Aorta (tissue), 5 donors: Measurements from ENCODE around the gene GALNTL6. TPM values are rescaled to one million over a fixed set of nuclear protein-coding genes. Genes with fewer than 3 reads are reported as not detected.

ENCODE experiments used
- ATAC-seq: fragments of 200-7000 bp; cut with Tn5 transposase; one replicate; pipeline ENCODE4 v1.9.1; 2022; ENCODE audit warnings: moderate library complexity; ENCODE audit not compliant: low FRiP score
- DNase-seq, 2 donors: peaks; one replicate each; pipeline ENCODE4 v3.0.0-alpha.2; 2020
- H3K27ac ChIP-seq, 2 donors: one replicate each; pipeline ENCODE4 v1.5.1; 2013; ENCODE audit warnings: low read length in 2 of 2, mild to moderate bottlenecking in 2 of 2, moderate library complexity in 2 of 2, control low read depth in 1 of 2, inconsistent platforms in 1 of 2, low read depth in 1 of 2
- H3K27me3 ChIP-seq, 2 donors: one replicate each; pipeline ENCODE4 v1.6.1; 2013; ENCODE audit warnings: control low read depth in 1 of 2, low read length in 1 of 2, mild to moderate bottlenecking in 1 of 2, moderate library complexity in 1 of 2; ENCODE audit not compliant: insufficient read depth in 2 of 2, control insufficient read depth in 1 of 2
- H3K36me3 ChIP-seq, 2 donors: one replicate each; pipeline ENCODE4 v1.6.1; 2013; ENCODE audit warnings: control low read depth in 1 of 2, low read length in 1 of 2, mild to moderate bottlenecking in 1 of 2; ENCODE audit not compliant: insufficient read depth in 2 of 2, control insufficient read depth in 1 of 2
- H3K4me1 ChIP-seq, 2 donors: one replicate each; pipeline ENCODE4 v1.6.1; 2013; ENCODE audit warnings: low read length in 2 of 2, control low read depth in 1 of 2, mild to moderate bottlenecking in 1 of 2, moderate library complexity in 1 of 2; ENCODE audit not compliant: insufficient read depth in 2 of 2, control insufficient read depth in 1 of 2
- H3K4me3 ChIP-seq, 2 donors: one replicate each; pipeline ENCODE4 v1.5.1; 2013; ENCODE audit warnings: low read length in 2 of 2, control low read depth in 1 of 2, mild to moderate bottlenecking in 1 of 2
- H3K9me3 ChIP-seq: one replicate; pipeline ENCODE4 v1.6.1; 2013; ENCODE audit warnings: mild to moderate bottlenecking, low read length; ENCODE audit not compliant: control insufficient read depth
- WGBS, 2 donors: extraction: QIAGEN DNeasy Blood & Tissue Kit; methylation state at CpG; one replicate each; pipeline ENCODE4 v1.1.7; 2013; 5-methylcytosine and 5-hydroxymethylcytosine counted together
- intact Hi-C, 2 donors: fragments of 100-400 bp; cut with DNase I; formaldehyde crosslinking; loops; one replicate each; pipeline versions ENCODE4 v1.14.2 to v1.15.0; 2022
- polyA plus RNA-seq, 2 donors: library from polyadenylated mRNA; stranded (reverse); fragments of 200-250 nt; gene quantifications; one replicate each; pipeline ENCODE4 v1.2.3, GENCODE V29; 2013
- total RNA-seq, 2 donors: library from RNA; stranded (reverse); fragmentation: NEBNext Ultra II Directional; extraction: Animal tissue kit (Norgen Biotek cat#: 25700); gene quantifications; one replicate each; pipeline ENCODE4 v1.2.1, GENCODE V29; 2021
- donor health status: healthy with polysubstance abuse.
- donor health status: Bipolar disorder and iron deficiency.
- donor health status: DM: no; HTN: no; CAD: no.
- donor health status: DM: no; HTN: no; CAD: no.
- donor health status: DM: yes; HTN: yes; CAD: no.

The GALNTL6 gene
- total and polyA plus RNA-seq, 4 donors = 0.39 to 1.6 (median 0.46) TPM; not detected in 1

DNA sequence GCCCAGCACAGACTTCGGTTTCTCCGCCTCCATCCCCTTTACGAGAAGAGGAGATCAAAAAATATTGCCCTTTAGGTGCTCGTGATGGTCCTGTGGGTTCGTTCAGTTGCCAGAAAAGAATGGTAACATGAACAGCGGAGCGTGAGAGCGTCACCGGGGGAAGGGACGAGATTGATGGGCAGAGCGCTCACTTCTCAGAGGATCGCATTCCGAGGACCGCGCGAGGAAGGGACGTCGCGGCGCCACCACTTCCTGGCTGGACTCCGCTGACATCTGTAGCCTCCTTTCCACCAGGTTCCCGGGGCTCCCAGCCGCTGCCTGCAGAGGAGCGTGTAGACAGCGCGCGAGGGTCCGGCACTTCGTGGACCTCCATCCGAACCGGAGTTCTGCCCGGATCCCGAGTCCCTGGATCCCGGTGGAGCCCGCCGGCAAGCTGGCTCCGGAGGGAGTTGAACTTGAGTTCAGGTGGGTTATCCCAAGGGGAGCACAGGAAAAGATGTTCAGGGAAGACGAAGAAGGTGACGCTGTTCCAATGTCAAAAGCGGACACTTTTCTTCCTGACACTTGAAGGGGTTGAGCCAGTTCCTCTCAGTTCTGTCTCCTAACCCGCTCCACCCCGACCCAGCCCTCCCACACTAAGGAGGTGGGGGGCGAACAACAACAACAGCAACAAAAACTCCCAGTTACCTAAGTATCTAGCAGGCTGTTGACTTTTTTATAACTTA is 484 bp downstream of the GALNTL6 start:
- Histone ChIP-seq H3K36me3 (no peaks in the 10 kb centered on the region), H3K27ac (no peak overlapping the region), H3K4me1 (no peaks in the 10 kb centered on the region), H3K9me3 (no peaks in the 10 kb centered on the region), H3K4me3 (peak overlapping the region; percentile 7 to 34), H3K27me3 (no peaks in the 10 kb centered on the region)
- WGBS, 2 donors = 2 to 3% methylated on average over 43 of the region's 43 CpGs
- DNase-seq = peak in 1 of 2 donors; percentile 72
- ATAC-seq = peak; percentile 30
- intact Hi-C loops = no loop called here

DNA sequence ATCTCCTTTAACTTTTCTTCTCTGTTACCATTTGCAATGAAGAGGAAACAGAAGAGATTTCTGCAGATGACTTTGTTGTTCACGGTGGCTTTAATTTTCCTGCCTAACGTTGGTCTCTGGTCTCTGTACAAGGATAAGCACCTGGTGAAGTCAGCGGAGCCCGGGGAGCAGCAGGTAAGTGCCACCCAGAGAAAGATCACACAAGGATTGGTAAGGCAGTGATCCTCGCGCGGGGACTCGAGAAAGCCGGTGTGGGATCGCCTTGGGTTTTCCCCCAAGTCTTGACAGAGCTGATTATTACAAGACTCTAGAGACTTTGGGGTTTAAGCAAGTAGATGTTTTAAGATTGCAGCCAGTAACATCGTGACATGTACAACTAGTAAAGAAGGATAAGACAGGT is 1.3 kb downstream of the GALNTL6 start:
- ATAC-seq (no peak), DNase-seq (no peak)
- no peak overlapping the region for H3K4me3 ChIP-seq
- WGBS, 2 donors = 47 to 50% methylated on average over 11 of the region's 11 CpGs
- H3K36me3 ChIP-seq = no peaks in the 10 kb centered on the region
- no peaks in the 10 kb centered on the region for H3K9me3 ChIP-seq
- no peaks in the 10 kb centered on the region for H3K4me1 ChIP-seq
- H3K27me3 ChIP-seq = no peaks in the 10 kb centered on the region
- intact Hi-C loops = no loop called here
- no peak overlapping the region for H3K27ac ChIP-seq

DNA sequence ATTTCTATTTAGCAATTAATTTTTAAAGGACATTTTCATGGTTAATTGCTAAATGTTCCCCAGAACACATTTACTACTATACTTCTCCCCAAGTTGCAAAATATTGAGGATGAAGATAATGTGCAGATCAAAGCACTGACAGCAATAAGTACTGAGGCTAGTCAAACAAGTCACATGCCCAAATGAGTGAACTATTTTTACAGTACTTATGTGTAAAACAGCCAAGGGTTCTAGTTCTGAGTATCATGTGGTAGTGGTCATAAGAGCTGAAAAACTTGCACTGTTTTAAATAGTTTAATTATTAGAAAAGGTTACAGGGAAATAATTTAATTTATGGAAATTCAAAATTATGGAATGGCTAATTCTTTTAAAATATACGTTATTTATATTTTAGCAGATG is 3.8 kb downstream of the GALNTL6 start:
- no peak for DNase-seq
- ATAC-seq = no peak
- Histone ChIP-seq H3K4me1 (no peaks in the 10 kb centered on the region), H3K36me3 (no peaks in the 10 kb centered on the region), H3K4me3 (no peak overlapping the region), H3K27me3 (no peaks in the 10 kb centered on the region), H3K27ac (no peak overlapping the region), H3K9me3 (no peaks in the 10 kb centered on the region)
- intact Hi-C loops = no loop called here
- 88 to 90% methylated on average over 1 of the region's 1 CpG for WGBS, 2 donors

DNA sequence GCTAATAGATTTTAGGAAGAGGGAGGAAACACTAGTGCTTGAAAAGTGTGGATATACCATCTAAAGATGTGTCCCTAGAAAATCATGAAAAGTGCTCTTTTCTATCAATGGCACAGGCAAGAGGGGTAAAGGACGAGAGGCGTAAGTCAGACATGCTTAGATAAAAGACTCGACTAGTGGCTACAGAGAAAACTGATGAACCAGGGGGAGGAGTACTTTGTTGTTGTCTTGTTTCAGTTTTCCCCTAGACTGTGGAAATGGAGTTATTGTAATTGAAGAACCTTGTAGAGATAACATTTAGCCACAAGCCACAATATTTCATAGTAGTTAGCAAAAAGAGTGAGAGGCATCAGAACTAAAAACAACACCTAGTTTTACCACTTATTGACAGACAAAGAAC is 21.4 kb downstream of the GALNTL6 start:
- DNase-seq = no peak
- H3K36me3 ChIP-seq = no peaks in the 10 kb centered on the region
- no peak overlapping the region for H3K27ac ChIP-seq
- no peaks in the 10 kb centered on the region for H3K27me3 ChIP-seq
- no peak overlapping the region for H3K4me3 ChIP-seq
- H3K4me1 ChIP-seq = no peaks in the 10 kb centered on the region
- WGBS, 2 donors = 40 to 42% methylated on average over 3 of the region's 3 CpGs
- no peaks in the 10 kb centered on the region for H3K9me3 ChIP-seq
- ATAC-seq = no peak
- intact Hi-C loops = no loop called here

DNA sequence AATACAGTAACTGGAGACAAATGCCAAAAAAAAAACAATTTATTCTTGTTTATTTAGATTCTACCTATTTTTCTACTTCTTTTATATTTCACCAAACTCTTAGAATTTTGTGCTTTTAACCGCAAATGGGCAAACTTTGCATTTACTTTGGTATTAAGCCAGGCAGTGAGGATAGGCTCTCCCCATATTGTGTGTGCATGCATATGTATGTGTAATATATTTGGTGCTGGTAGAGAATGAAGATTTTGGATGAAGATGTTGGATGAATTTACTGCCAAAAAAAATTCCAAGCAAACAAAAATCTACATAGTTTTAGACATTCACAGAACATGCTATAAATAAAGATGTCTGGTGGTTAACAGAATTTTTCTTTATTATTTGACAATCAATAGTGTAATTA is 30.3 kb downstream of the GALNTL6 start:
- Histone ChIP-seq H3K27me3 (no peaks in the 10 kb centered on the region), H3K27ac (no peak overlapping the region), H3K4me3 (no peak overlapping the region), H3K4me1 (no peaks in the 10 kb centered on the region), H3K9me3 (no peaks in the 10 kb centered on the region), H3K36me3 (no peaks in the 10 kb centered on the region)
- intact Hi-C loops = no loop called here
- WGBS, 2 donors = 76 to 80% methylated on average over 1 of the region's 1 CpG
- ATAC-seq (no peak), DNase-seq (no peak)

DNA sequence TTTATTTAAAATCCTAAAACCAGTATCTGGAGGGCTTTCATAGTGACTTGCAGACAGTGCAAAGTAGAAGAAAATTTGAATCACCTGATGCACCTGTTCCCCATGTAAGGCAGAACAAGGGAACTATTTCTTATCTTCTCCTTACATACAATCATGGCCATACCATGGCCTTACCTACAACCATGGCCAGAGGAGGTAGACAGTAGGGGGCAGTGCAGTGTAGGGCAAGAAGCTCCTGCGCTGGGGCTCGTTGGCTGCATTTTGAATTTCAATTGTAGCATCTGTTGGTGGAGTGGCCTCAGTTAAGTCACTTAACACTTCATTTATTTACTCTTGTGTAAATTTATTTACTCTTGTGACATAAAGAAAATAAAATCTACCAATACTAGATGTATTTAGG is 33.0 kb downstream of the GALNTL6 start:
- Histone ChIP-seq H3K36me3 (no peaks in the 10 kb centered on the region), H3K27me3 (no peaks in the 10 kb centered on the region), H3K27ac (no peak overlapping the region), H3K4me1 (no peaks in the 10 kb centered on the region), H3K9me3 (no peaks in the 10 kb centered on the region), H3K4me3 (no peak overlapping the region)
- 22 to 30% methylated on average over 2 of the region's 2 CpGs for WGBS, 2 donors
- no peak for DNase-seq
- intact Hi-C loops = no loop called here
- ATAC-seq = no peak

DNA sequence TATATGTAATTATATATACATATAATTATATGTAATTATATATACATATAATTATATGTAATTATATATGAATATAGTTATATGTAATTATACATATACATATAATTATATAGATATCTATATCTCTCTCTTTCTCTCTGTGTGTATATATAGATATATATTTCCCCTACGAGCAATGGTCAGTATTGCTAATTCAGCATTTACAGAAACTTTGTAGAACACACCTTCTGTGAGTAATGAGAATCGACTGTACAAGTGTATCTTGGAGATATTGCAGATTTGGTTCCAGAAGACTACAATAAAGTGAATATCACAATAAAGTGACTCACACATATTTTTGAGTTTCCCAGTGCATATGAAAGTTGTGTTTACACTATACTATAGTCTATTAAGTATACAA is 33.7 kb downstream of the GALNTL6 start:
- H3K9me3 ChIP-seq = no peaks in the 10 kb centered on the region
- H3K36me3 ChIP-seq = no peaks in the 10 kb centered on the region
- no peak overlapping the region for H3K4me3 ChIP-seq
- no peaks in the 10 kb centered on the region for H3K4me1 ChIP-seq
- ATAC-seq (no peak), DNase-seq (no peak)
- no peak overlapping the region for H3K27ac ChIP-seq
- intact Hi-C loops = no loop called here
- WGBS, 2 donors = 76 to 79% methylated on average over 2 of the region's 2 CpGs
- H3K27me3 ChIP-seq = no peaks in the 10 kb centered on the region

DNA sequence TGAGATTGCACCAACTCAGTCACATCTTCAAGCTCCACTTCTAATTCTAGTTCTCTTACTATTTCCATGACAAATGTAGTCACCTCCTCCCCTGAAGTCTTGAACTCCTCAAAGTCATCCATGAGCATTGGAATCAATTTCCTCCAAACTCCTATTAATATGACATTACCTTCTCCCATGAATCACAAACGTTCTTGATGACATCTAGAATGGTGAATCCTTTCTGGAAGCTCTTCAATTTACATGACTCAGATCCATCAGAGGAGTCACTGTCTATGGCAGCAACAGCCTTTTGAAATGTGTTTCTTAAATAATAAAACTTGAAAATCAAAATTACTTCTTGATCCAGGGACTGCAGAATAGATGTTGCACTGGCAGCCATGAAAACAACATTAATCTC is 34.5 kb downstream of the GALNTL6 start:
- Histone ChIP-seq H3K4me3 (no peak overlapping the region), H3K36me3 (no peaks in the 10 kb centered on the region), H3K9me3 (no peaks in the 10 kb centered on the region), H3K27ac (no peak overlapping the region), H3K4me1 (no peaks in the 10 kb centered on the region), H3K27me3 (no peaks in the 10 kb centered on the region)
- WGBS, 2 donors = 67 to 84% methylated on average over 1 of the region's 1 CpG
- intact Hi-C loops = no loop called here
- no peak for DNase-seq
- ATAC-seq = no peak

DNA sequence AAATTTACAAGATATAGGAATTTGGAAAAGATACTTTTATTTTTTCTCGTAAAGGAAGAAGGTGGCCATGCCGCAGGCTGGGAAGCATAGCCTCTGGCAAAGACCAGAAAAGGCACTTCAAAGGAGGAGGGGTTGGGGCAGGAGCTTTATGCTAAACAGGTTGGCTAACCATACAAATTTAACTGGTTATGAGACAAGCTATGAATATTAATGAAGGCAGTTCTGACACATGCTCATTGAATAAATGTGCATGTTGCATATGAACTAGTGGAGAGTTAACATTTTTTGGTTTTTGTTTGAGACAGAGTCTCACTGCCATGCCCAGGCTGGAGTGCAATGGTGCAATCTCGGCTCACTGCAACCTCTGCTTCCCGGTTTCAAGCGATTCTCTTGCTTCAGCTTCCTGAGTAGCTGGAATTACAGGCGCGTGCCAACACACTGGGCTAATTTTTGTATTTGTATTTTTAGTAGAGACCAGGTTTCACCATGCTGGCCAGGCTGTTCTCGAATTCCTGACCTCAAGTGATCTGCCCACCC is 36.5 kb downstream of the GALNTL6 start:
- DNase-seq (no peak), ATAC-seq (no peak)
- intact Hi-C loops = no loop called here
- no peaks in the 10 kb centered on the region for H3K9me3 ChIP-seq
- peaks cover 0 to 2% of the 10 kb centered on the region in 2 donors for H3K36me3 ChIP-seq
- H3K4me3 ChIP-seq = no peak overlapping the region
- H3K27me3 ChIP-seq = no peaks in the 10 kb centered on the region
- WGBS, 2 donors = 85 to 90% methylated on average over 8 of the region's 8 CpGs
- no peaks in the 10 kb centered on the region for H3K4me1 ChIP-seq
- H3K27ac ChIP-seq = no peak overlapping the region
